NCI-H146 (cell line): ENCODE results near the gene HECW1.

Experiments
- DNase-seq: peaks from one replicate; lab custom pipeline; 2025; lab: John Stamatoyannopoulos, UW

Gene HECW1

GRCh38 chr7:43148161-43148731 is 35.8 kb downstream of the HECW1 start:
- DNase-seq: no peak

DNA sequence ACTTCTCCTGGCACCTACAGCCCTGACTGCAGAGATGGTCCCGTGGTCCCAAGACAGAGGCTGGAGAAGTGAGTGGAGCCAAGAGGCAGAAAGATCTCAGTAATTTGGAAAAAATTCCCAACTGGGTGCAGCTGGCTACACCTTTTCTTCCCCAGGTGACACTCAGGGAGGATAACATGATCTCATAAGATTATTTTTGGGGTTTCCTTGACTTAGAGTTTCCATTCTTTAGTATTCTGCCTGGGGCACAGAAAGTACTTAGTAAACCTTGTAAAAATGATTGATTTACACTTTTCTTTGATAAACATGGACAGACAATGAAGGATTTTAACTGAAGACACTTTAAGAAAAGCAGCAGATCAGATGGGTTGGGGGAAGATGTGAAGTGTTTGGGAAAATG is 38.6 kb downstream of the HECW1 start:
- no peak for DNase-seq

- DNase-seq: no peak
Measured at GRCh38 chr7:43152696-43153095, 40.2 kb downstream of the HECW1 start.

- DNase-seq: no peak
Measured at GRCh38 chr7:43155636-43156035, 43.2 kb downstream of the HECW1 start.

GRCh38 chr7:43163885-43164284 is 51.4 kb downstream of the HECW1 start:
- DNase-seq: no peak

DNA sequence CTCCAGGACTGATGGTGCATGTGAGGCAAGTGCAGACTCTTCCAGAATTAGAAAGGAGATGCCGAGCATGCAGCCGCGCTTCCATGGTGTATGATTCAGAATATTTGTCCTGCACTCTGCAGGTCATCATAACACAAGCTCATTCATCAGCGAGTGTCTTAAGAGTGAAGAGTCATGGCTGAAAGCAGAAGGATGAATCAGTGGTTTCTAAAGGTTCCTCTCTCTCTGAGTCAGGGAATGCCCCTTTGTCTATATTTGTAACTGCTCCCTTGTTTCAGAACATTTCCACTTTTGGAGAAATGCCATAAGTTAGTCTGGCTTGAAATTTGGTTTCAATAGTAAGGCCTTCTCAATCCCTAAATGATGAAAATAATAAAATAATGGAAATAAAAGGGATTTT is 52.3 kb downstream of the HECW1 start:
- DNase-seq: no peak

DNA sequence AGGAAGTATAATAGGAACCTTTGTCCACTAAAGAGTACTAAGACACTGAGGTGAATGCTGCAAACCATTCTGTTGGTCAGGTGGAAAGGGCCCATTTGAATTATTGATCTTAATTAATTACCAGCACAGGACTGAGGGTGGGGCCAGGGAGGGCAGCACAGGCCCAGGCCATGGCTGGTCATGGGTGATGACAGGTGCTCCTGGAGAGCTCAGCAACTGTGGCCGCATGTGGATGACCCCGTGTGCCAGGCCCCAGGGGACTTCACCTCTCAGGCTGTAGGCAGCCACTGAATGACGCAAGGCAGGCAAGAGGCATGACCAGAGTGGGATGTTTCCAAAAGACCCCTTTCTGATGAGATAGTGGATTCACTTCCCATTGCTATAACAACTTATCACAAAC is 54.2 kb downstream of the HECW1 start:
- no peak for DNase-seq

DNA sequence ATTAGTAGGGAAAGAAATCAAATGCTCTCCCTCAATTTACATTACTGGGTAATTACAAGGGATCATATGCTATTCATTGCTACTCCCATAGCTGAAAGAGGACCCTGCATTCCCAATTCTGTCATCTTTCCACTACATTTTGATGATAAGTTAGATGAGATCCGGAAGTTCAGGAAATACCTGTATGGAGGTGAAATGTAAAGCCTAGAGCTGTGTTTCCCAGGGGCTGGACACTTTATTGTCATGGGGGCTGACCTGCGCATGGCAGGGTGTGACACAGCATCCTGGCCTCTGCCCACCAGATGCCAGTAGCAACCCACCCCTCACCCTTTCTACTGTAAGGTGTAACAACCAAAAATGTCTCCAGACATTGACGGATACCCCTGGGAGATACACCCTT is 56.6 kb downstream of the HECW1 start:
- no peak for DNase-seq

- DNase-seq: no peak
Measured at GRCh38 chr7:43170571-43170970, 58.1 kb downstream of the HECW1 start.

GRCh38 chr7:43175570-43176200 is 63.2 kb downstream of the HECW1 start:
- no peak for DNase-seq

DNA sequence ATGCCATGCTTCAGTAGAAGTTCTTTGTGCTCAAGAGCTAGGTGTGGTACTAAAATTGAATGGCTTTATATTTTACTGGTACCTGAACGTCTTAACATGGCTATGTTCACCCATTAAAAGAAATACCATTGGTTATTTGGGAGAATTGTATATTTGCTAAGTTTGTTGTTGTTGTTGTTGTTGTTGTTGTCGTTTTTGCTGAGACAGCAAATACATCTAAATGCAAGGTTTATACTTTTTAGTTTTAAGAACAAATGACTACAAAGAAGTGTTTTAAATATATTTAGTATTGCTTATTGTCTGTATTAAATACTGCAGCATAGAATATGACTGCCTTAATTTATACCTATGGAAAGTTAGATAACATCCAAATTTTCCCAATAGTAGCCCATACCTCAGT is 66.9 kb downstream of the HECW1 start:
- no peak for DNase-seq

DNA sequence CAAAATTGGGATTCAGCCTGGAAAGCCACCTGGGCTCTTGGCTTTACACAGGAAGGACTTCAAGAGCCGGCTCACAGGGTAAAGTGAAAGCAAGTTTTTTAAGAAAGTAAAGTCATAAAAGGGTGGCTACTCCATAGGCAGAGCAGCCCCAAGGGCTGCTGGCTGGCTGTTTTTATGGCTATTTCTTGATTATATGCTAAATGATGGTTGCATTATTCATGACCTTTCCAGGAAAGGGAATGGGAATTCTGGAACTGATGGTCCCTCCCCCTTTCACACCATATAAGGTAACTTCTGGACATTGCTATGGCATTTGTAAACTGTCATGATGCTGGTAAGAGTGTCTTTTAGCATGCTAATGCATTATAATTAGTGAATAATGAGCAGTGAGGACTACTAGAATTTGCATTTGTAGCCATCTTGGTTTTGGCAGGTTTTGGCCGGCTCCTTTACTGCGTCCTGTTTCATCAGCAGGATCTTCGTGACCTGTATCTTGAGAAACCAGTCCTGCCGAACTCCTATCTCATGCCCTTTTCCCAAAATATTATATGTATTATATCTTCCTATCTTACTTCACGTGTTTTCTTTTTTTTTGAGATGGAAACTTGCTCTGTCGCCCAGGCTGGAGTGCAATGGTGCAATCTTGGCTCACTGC is 80.5 kb downstream of the HECW1 start:
- no peak for DNase-seq

DNA sequence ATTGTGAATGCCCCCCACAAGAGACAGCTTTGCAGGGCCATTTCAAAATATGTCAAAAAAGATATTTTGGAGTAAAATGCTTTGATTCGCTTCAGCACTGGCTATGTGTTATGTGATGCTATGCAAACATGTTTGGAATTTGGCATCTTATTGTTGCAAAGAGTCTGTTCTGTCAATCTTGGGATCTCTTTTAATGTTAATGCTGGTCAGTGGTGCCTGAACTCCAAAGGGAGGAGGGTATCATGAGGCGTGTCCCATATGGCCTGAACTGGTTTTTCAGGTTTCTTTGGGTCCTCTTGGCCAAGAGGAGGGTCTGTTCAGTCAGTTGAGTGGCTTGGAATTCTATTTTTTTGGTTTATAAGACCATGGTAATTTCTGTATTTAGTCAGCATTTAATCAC is 81.4 kb downstream of the HECW1 start:
- DNase-seq: no peak

DNA sequence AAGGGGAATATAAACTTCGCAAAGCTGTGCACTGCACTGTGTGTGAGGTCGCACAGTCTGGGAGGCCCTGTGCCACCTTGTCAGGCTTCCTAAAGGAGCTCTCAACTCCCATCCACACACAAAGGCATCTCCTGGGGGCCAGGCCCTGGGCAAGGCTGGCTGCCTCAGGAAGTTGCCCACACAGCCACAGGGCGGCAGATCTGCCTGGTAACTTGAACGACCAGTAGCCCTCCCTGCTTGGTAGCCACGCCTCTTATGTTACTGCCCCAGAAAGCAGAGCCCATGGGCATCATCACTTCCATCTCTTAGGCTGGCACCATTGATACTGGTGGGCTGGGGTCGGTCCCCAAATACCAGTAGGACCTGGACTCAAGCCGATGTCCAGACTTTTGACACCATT is 82.8 kb downstream of the HECW1 start:
- DNase-seq: no peak

GRCh38 chr7:43195768-43196167 is 83.3 kb downstream of the HECW1 start:
- no peak for DNase-seq

GRCh38 chr7:43196379-43196778 is 83.9 kb downstream of the HECW1 start:
- DNase-seq: no peak

DNA sequence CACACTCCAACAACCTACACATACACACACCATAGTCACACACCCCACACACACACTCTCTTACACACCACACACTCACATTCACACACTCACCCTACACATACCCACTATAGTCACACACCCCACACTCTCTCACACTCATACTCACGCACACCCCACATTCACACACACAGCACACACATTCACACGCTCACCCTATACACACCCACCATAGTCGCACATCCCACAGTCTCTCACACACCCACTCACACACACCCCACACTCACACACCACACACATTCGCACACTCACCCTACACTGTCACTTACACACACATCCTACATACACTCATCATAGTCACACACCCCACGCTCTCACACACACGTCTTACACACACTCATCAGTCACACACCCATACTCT is 85.6 kb downstream of the HECW1 start:
- no peak for DNase-seq

DNA sequence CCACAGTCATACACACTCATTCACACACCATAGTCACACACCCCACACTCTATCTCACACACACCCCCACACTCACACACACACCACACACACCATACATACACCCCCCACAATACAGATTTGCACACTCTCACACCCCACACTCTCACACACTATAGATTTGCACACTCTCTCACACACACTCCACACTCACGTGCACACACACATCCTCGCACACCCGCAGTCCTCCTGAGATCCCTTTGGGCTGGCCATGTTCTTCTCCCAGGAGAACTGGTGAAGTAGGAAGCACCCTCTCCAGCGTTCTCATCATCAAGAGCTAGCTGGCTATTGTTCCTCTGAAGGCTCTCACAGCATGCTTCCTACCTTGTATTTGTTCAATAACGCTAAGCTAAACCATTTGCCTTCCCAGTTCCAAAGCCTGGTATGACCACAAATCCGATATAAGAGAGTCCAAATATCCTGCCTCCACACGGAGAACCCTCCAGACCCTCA is 86.2 kb downstream of the HECW1 start:
- no peak for DNase-seq

DNA sequence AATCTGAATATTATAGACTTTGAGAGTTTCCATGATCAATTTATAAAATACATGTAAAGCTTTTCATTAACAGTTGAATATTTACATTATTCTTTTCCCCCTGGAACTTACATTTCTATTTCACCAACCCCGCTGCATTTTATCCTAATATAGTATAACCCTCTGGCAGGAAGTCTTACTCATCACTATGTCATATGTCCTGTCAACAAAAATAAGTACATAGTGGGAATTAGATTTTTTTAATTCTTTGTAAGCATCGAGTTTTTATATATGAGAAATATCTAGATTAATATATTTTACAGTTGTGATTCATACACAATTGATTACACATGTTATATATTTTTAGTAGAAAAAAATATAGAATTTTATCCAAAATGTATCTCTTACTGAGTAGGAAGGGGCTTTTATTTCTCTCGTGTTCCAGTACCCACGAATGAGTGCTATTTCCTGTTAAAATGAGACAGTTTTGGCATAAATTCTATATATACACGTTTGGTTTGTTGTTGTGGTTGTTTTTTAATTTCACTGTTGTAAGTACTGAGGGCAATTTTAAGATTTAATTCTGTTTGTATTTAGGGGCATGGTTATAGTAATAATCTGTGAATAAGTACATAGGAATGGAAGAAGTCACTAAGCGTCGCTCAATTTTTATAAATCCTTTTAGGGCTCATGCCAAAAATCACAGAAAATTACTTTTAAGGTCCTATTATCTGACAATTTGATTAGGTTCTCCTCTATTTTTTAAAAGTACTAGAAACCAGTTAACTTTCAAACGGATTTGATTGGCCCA is 87.1 kb downstream of the HECW1 start:
- no peak for DNase-seq

DNA sequence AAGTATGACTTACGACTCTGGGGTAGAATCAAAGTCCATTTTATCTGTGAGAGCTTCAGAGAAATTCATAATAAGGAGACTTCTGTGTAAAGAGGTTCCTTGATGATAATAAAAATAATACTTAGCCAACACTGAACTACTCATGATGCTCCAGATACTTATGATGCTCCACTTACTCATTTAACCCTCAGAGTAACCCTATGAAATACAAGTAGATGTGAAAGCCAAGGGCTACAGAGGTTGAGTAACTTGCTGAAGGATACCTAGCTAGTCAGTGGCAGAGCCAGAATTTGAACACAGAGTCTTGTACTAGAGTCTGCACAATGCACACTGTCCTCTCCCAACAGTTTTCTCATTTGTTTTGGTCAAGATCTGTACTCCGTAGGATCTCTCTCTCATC is 89.5 kb downstream of the HECW1 start:
- no peak for DNase-seq

DNA sequence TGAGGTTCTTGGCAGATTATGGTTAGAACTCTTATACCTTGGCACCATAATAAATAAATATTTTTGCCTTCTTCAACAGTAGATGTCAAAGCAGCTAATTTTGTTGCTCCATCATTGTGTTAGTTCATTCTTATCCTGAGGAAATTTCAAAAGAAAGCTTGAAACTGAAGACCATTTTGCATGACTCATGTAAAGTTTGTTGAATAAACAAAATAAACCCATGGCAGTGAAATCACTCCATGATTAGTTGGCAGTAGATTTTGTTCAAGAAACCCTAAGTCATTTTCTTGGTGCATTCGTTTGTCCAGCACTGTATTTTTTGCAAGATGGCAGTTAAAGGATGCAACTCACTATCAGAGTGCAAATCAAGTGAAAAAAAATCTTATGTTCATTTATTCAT is 91.6 kb downstream of the HECW1 start:
- no peak for DNase-seq

GRCh38 chr7:43205171-43205795 is 92.8 kb downstream of the HECW1 start:
- DNase-seq: no peak
